CD4-positive, alpha-beta T cell treated with Interleukin-21 for 1 hour (primary cell): ENCODE measurements around the gene PTPN20.

Experiments
- DNase-seq: peaks from one replicate; pipeline ENCODE4 v3.0.0-alpha.2; 2020

The PTPN20 gene

GRCh38 chr10:47022311-47023131, 111.3 kb downstream of the PTPN20 start:
- DNase-seq = no peak

GRCh38 chr10:47023237-47024045, 112.2 kb downstream of the PTPN20 start:
- DNase-seq = no peak

GRCh38 chr10:47024046-47024322, 112.8 kb downstream of the PTPN20 start:
- DNase-seq = no peak

- peak; percentile 65 for DNase-seq
Observed at GRCh38 chr10:47024399-47025252, 113.4 kb downstream of the PTPN20 start.

- no peak for DNase-seq
Observed at GRCh38 chr10:47025253-47025539, 114.0 kb downstream of the PTPN20 start.

GRCh38 chr10:47025540-47026300, 114.5 kb downstream of the PTPN20 start:
- DNase-seq = no peak

GRCh38 chr10:47026301-47027107, 115.3 kb downstream of the PTPN20 start:
- DNase-seq = no peak

- DNase-seq = no peak
Observed at GRCh38 chr10:47027108-47027783, 116.0 kb downstream of the PTPN20 start.

- no peak for DNase-seq
Observed at GRCh38 chr10:47027784-47028260, 116.6 kb downstream of the PTPN20 start.

- DNase-seq = no peak
Observed at GRCh38 chr10:47028466-47028865, 117.2 kb downstream of the PTPN20 start.

- no peak for DNase-seq
Observed at GRCh38 chr10:47029181-47030009, 118.2 kb downstream of the PTPN20 start.

GRCh38 chr10:47030191-47030703, 119.0 kb downstream of the PTPN20 start:
- DNase-seq = no peak

GRCh38 chr10:47031211-47031900, 120.1 kb downstream of the PTPN20 start:
- no peak for DNase-seq

GRCh38 chr10:47031901-47032465, 120.8 kb downstream of the PTPN20 start:
- no peak for DNase-seq

GRCh38 chr10:47033081-47033480, 121.9 kb downstream of the PTPN20 start:
- no peak for DNase-seq

GRCh38 chr10:47033541-47034270, 122.5 kb downstream of the PTPN20 start:
- DNase-seq = no peak

GRCh38 chr10:47034441-47035051, 123.3 kb downstream of the PTPN20 start:
- no peak for DNase-seq
